ENCODE data around the gene FAM50A.
A peak's percentile ranks its signal among the peaks of the same experiment; 100 is the strongest.

Gene FAM50A

GRCh38 chrX:154420402-154420756 lies 23.6 kb upstream of the FAM50A start:
- TF ChIP-seq CTCF (conservative IDR thresholded peaks at IDR 0.05): no peak
- no peak overlapping the region for H3K27ac ChIP-seq

GRCh38 chrX:154426916-154427770 lies 16.8 kb upstream of the FAM50A start:
- H3K27ac ChIP-seq: no peak overlapping the region
- TF ChIP-seq CTCF (conservative IDR thresholded peaks at IDR 0.05): no peak

- H3K27ac ChIP-seq: peak within 1 kb of the TSS; percentile 76
- no peak for TF ChIP-seq CTCF (conservative IDR thresholded peaks at IDR 0.05)
Observed at GRCh38 chrX:154428176-154429171, 15.5 kb upstream of the FAM50A start, which contains the start of gene ATP6AP1. ATP6AP1 (plus strand) TSS chrX:154428677; CDS start chrX:154428693, 16 bp downstream.

- H3K27ac ChIP-seq: peak overlapping the region; percentile 76
- TF ChIP-seq CTCF (conservative IDR thresholded peaks at IDR 0.05): no peak
Observed at GRCh38 chrX:154429711-154430110, 14.2 kb upstream of the FAM50A start.

- peak overlapping the region; percentile 43 for H3K27ac ChIP-seq
- TF ChIP-seq CTCF (conservative IDR thresholded peaks at IDR 0.05): no peak
Observed at GRCh38 chrX:154430479-154430878, 13.5 kb upstream of the FAM50A start.

GRCh38 chrX:154430916-154431315 lies 13.0 kb upstream of the FAM50A start:
- TF ChIP-seq CTCF (conservative IDR thresholded peaks at IDR 0.05): no peak
- peak overlapping the region; percentile 43 for H3K27ac ChIP-seq

- no peak for TF ChIP-seq CTCF (conservative IDR thresholded peaks at IDR 0.05)
- peak overlapping the region; percentile 43 for H3K27ac ChIP-seq
Observed at GRCh38 chrX:154431341-154431740, 12.6 kb upstream of the FAM50A start.
